Peyer's patch (tissue), 4 donors: ENCODE measurements around the gene CLTB.

Experiments
- POLR2A ChIP-seq, 2 donors: fragments of 450-650 bp; IDR thresholded peaks; one replicate each; pipeline ENCODE4 v1.5.1; 2017; ENCODE audit warnings: antibody characterized with exemption in 2 of 2, mild to moderate bottlenecking in 2 of 2, moderate library complexity in 2 of 2
- TF ChIP-seq, protein P1 (sequence below), 6 experiments: fragments of 450-650 bp in 4 of 6; fragments of 200-600 bp in 2 of 6; sonication (generic) in 1 of 6; IDR thresholded peaks; one replicate each; pipeline ENCODE4 v1.5.1; 2017 to 2019; ENCODE audit warnings: antibody characterized with exemption in 6 of 6, mild to moderate bottlenecking in 3 of 6, moderate library complexity in 1 of 6

GRCh38 chr5:176447591-176447977 is 31.2 kb upstream of the CLTB start:
- TF ChIP-seq, protein P1, sequence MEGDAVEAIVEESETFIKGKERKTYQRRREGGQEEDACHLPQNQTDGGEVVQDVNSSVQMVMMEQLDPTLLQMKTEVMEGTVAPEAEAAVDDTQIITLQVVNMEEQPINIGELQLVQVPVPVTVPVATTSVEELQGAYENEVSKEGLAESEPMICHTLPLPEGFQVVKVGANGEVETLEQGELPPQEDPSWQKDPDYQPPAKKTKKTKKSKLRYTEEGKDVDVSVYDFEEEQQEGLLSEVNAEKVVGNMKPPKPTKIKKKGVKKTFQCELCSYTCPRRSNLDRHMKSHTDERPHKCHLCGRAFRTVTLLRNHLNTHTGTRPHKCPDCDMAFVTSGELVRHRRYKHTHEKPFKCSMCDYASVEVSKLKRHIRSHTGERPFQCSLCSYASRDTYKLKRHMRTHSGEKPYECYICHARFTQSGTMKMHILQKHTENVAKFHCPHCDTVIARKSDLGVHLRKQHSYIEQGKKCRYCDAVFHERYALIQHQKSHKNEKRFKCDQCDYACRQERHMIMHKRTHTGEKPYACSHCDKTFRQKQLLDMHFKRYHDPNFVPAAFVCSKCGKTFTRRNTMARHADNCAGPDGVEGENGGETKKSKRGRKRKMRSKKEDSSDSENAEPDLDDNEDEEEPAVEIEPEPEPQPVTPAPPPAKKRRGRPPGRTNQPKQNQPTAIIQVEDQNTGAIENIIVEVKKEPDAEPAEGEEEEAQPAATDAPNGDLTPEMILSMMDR (IDR thresholded peaks at IDR 0.05) = no peak
- TF ChIP-seq POLR2A (IDR thresholded peaks at IDR 0.05) = no peak
